ENCODE measurements around the gene GPRIN3.

DNA sequence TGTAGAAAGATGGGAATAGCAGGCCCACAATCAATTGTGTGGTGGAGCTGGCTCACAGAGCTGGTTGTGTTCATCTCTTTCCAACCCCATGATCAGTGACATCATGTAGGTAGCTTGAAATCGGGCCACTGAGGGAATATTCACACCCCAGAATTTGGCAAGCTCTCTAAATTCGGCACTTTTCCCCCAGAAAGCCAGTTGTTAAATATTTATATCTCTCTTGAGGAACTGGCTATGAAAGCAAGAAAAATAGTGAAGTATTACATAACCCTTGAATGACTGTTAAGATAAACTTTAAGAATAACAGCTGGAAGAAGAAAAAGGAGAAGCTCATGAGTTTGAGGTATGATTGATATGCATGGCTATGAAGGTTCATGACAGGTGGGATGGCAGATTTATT is 38.9 kb downstream of the GPRIN3 start:
- TF ChIP-seq EZH2phosphoT487 (IDR thresholded peaks at IDR 0.05; ENCODE audit: borderline replicate concordance) = no peak
- TF ChIP-seq, protein P1, sequence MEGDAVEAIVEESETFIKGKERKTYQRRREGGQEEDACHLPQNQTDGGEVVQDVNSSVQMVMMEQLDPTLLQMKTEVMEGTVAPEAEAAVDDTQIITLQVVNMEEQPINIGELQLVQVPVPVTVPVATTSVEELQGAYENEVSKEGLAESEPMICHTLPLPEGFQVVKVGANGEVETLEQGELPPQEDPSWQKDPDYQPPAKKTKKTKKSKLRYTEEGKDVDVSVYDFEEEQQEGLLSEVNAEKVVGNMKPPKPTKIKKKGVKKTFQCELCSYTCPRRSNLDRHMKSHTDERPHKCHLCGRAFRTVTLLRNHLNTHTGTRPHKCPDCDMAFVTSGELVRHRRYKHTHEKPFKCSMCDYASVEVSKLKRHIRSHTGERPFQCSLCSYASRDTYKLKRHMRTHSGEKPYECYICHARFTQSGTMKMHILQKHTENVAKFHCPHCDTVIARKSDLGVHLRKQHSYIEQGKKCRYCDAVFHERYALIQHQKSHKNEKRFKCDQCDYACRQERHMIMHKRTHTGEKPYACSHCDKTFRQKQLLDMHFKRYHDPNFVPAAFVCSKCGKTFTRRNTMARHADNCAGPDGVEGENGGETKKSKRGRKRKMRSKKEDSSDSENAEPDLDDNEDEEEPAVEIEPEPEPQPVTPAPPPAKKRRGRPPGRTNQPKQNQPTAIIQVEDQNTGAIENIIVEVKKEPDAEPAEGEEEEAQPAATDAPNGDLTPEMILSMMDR (conservative IDR thresholded peaks at IDR 0.05; ENCODE audit: low read length) = no peak

All from Loucy (cell line).